ENCODE data around the gene ARHGAP9. TPM values are rescaled to one million over a fixed set of nuclear protein-coding genes. Genes with fewer than 3 reads are reported as not detected.
"Not testable (repeated sequence)": the region's sequence is repeated elsewhere in the genome, so short reads cannot be mapped to it uniquely, and the experiment has no call there.

Gene ARHGAP9
- total and polyA plus RNA-seq, 2 experiments from 2014 or later: 2.3 TPM; not detected in 1

DNA sequence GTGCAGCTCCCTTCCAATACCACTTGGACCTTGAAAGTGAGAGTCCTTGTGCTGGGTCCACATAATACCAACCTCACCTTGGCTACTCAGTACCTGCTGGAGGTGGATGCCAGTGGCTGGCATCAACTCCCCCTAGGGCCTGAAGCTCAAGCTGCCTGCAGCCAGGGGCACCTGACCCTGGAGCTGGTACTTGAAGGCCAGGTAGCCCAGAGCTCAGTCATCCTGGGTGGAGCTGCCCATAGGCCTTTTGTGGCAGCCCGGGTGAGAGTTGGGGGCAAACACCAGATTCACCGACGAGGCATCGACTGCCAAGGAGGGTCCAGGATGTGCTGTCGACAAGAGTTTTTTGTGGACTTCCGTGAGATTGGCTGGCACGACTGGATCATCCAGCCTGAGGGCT, 30.3 kb downstream of the ARHGAP9 start:
- Histone ChIP-seq H3K4me1 (ENCODE audit: low read depth) (peaks cover 13% of the 10 kb centered on the region), H3K36me3 (no peaks in the 10 kb centered on the region), H3K9me3 (ENCODE audit: low read depth) (no peaks in the 10 kb centered on the region), H3K27me3 (no peaks in the 10 kb centered on the region), H3K4me3 (no peak overlapping the region), H3K27ac (no peak overlapping the region)
- no peak for DNase-seq (ENCODE audit: low read depth in 1 of 2, low spot score in 1 of 2)
- TF ChIP-seq, protein P1, sequence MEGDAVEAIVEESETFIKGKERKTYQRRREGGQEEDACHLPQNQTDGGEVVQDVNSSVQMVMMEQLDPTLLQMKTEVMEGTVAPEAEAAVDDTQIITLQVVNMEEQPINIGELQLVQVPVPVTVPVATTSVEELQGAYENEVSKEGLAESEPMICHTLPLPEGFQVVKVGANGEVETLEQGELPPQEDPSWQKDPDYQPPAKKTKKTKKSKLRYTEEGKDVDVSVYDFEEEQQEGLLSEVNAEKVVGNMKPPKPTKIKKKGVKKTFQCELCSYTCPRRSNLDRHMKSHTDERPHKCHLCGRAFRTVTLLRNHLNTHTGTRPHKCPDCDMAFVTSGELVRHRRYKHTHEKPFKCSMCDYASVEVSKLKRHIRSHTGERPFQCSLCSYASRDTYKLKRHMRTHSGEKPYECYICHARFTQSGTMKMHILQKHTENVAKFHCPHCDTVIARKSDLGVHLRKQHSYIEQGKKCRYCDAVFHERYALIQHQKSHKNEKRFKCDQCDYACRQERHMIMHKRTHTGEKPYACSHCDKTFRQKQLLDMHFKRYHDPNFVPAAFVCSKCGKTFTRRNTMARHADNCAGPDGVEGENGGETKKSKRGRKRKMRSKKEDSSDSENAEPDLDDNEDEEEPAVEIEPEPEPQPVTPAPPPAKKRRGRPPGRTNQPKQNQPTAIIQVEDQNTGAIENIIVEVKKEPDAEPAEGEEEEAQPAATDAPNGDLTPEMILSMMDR (IDR thresholded peaks at IDR 0.05; ENCODE audit: low read depth, low read length): no peak

DNA sequence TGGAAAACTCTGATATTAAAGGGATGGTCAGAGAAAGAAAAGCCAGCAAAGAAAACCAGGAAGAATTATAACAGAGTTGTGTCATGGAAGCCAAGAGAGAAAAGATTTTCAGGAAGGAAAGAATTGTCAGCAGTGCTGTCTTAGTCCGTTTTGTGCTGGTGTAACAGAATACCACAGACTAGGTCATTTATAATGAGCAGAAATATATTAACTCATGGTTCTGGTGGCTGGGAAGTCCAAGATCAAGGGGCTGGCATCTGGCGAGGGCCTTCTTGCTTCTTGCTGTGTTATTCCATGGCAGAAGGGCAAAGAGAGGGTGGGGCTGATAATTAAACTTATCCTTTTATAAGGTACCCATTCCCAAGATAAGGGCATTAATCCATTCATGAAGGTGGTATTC, 31.0 kb downstream of the ARHGAP9 start:
- H3K4me3 ChIP-seq: no peak overlapping the region
- H3K27ac ChIP-seq: no peak overlapping the region
- TF ChIP-seq, protein P1 (IDR thresholded peaks at IDR 0.05; ENCODE audit: low read depth, low read length): no peak
- peaks cover 13% of the 10 kb centered on the region for H3K4me1 ChIP-seq (ENCODE audit: low read depth)
- no peaks in the 10 kb centered on the region for H3K9me3 ChIP-seq (ENCODE audit: low read depth)
- H3K36me3 ChIP-seq: no peaks in the 10 kb centered on the region
- H3K27me3 ChIP-seq: no peaks in the 10 kb centered on the region
- DNase-seq (ENCODE audit: low read depth in 1 of 2, low spot score in 1 of 2): no peak

DNA sequence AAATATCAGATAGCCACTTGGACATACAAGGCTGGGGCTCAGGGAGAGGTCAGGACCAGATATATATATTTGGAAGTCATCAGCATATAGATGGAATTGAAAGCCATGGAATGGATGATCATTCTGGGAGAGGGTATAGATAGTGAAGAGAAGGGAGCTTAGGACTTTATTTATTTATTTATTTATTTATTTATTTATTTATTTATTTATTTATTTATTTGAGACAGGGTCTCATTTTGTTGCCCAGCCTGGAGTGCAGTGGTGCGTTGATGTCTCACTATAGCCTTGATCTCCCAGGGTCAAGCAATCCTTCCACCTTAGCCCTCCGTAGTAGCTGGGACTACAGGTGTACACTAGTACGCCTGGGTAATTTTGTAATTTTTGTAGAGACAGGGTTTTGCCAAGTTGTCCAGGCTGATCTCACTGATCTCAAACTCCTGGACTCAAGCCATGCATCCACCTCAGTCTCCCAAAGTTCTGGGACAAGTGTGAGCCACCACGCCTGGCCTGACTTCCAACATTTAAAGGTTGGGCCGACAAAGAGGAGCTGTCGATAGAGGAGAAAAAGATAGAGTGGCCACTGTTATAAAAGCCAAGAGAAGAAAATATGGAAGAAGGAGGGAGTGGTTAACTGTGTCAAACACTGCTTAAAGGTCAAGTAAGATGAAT, 33.2 kb downstream of the ARHGAP9 start:
- peaks cover 4% of the 10 kb centered on the region for H3K4me1 ChIP-seq (ENCODE audit: low read depth)
- H3K4me3 ChIP-seq: no peak overlapping the region
- TF ChIP-seq, protein P1 (IDR thresholded peaks at IDR 0.05; ENCODE audit: low read depth, low read length): no peak
- no peak for DNase-seq (ENCODE audit: low read depth in 1 of 2, low spot score in 1 of 2)
- no peaks in the 10 kb centered on the region for H3K27me3 ChIP-seq
- H3K9me3 ChIP-seq (ENCODE audit: low read depth): no peaks in the 10 kb centered on the region
- no peaks in the 10 kb centered on the region for H3K36me3 ChIP-seq
- H3K27ac ChIP-seq: no peak overlapping the region

DNA sequence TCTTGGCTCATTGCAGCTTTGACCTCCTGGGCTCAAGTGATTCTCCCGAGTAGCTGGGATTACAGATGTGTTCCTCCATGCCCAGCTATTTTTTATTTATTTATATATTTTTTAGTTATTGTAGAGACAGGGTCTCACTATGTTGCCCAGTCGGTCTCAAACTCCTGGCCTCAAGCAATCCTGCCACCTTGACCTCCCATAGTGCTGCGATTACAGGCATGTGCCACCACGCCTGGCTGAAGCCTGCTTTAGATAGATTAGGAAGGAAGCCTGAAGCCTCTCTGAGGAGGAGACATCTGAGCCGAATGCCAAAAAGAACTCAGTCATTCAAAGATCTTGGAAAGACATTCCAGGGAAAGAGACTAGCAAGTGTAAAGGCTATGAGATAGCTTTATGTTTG, 34.9 kb downstream of the ARHGAP9 start:
- H3K36me3 ChIP-seq: no peaks in the 10 kb centered on the region
- DNase-seq (ENCODE audit: low read depth in 1 of 2, low spot score in 1 of 2): no peak
- no peaks in the 10 kb centered on the region for H3K4me1 ChIP-seq (ENCODE audit: low read depth)
- TF ChIP-seq, protein P1 (IDR thresholded peaks at IDR 0.05; ENCODE audit: low read depth, low read length): no peak
- no peak overlapping the region for H3K4me3 ChIP-seq
- no peak overlapping the region for H3K27ac ChIP-seq
- no peaks in the 10 kb centered on the region for H3K27me3 ChIP-seq
- no peaks in the 10 kb centered on the region for H3K9me3 ChIP-seq (ENCODE audit: low read depth)

DNA sequence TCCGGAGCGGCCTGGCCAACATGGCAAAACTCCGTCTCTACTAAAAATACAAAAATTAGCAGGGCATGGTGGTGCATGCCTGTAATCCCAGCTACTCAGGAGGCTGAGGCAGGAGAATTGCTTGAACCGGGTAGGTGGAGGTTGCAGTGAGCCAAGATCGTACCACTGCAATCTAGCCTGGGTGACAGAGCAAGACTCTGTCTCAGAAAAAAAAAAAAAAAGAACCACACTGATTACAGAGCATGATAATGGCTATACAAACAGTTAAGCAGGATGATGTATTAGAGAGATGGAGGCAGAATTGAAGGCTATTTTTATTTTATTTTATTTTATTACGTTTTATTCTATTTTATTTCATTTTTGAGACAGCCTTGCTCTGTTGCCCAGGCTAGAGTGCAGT, 35.3 kb downstream of the ARHGAP9 start:
- H3K27ac ChIP-seq; H3K4me1 ChIP-seq (ENCODE audit: low read depth); H3K27me3 ChIP-seq; H3K9me3 ChIP-seq (ENCODE audit: low read depth); DNase-seq (ENCODE audit: low read depth in 1 of 2, low spot score in 1 of 2); H3K36me3 ChIP-seq; H3K4me3 ChIP-seq: not testable (repeated sequence)

DNA sequence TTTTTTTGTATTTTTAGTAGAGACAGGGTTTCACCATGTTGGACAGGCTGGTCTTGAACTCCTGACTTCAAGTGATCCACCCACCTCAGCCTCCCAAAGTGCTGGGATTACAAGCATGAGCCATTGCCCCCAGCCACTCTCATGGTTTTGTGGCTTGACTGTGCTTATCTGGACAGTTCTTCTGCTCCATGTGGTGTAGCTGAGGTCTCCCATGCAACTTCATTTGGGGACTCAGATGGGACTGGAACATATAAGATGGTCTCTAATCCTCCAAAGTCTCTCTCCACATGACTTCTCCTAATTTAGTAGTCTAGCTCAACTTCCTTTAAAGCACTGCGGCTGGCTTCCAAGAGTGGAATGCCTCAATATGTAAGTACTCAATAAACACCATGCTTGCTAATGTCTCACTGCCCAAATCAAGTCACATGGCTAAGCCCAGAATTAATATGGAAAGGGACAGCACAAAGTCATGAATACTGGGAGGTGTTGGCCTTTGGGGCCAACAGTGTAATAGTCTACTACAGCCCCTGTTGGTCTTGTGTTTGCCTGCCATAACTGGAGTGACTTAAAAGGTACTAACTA, 37.7 kb downstream of the ARHGAP9 start:
- TF ChIP-seq, protein P1 (IDR thresholded peaks at IDR 0.05; ENCODE audit: low read depth, low read length): no peak
- H3K36me3 ChIP-seq: no peaks in the 10 kb centered on the region
- H3K27ac ChIP-seq: no peak overlapping the region
- no peaks in the 10 kb centered on the region for H3K27me3 ChIP-seq
- H3K4me3 ChIP-seq: no peak overlapping the region
- no peak for DNase-seq (ENCODE audit: low read depth in 1 of 2, low spot score in 1 of 2)
- no peaks in the 10 kb centered on the region for H3K9me3 ChIP-seq (ENCODE audit: low read depth)
- no peaks in the 10 kb centered on the region for H3K4me1 ChIP-seq (ENCODE audit: low read depth)

DNA sequence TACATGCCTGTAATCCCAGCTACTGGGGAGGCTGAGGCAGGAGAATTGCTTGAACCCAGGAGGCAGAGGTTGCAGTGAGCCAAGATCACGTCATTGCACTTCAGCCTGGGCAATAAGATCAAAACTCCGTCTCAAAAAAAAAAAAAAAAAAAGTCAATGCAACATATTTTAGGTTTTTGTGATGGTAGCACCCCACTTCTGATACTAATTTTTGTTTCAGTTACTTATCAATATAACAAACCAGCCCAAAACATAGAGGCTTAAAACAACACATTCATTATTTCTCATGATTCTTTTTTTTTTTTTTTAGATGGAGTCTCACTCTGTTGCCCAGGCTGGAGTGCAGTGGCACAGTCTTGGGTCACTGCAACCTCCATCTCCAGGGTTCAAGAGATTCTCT, 38.3 kb downstream of the ARHGAP9 start:
- not testable (repeated sequence) for H3K9me3 ChIP-seq (ENCODE audit: low read depth); H3K27me3 ChIP-seq; DNase-seq (ENCODE audit: low read depth in 1 of 2, low spot score in 1 of 2); H3K27ac ChIP-seq; H3K36me3 ChIP-seq; H3K4me3 ChIP-seq; H3K4me1 ChIP-seq (ENCODE audit: low read depth)

Measured in cardiac muscle cell (in vitro differentiated cells and primary cell).